ENCODE results near the gene TPM2. TPM values are rescaled to one million over a fixed set of nuclear protein-coding genes. Genes with fewer than 3 reads are reported as not detected.

Gene TPM2
- total and polyA plus RNA-seq, 10 of the 15 experiments (the other 5 are each of a cell fraction or from before 2014, with no cell fraction given): 0.11 to 9.3 (median 1.1) TPM

GRCh38 chr9:35653611-35654010 lies 36.1 kb downstream of the TPM2 start:
- Histone ChIP-seq H3K4me2 (ENCODE audit: control insufficient read depth, insufficient read depth) (no peak overlapping the region), H3K79me2 (ENCODE audit: control insufficient read depth, insufficient read depth, low read length) (peaks cover 21% of the 10 kb centered on the region), H3K4me3 (no peak overlapping the region), H3K9ac (ENCODE audit: control insufficient read depth, insufficient read depth, low read length) (no peak overlapping the region), H3K9me3 (replicated peaks; ENCODE audit: control insufficient read depth, insufficient read depth, low read length) (no peaks in the 10 kb centered on the region), H3K27ac (ENCODE audit: control insufficient read depth, insufficient read depth) (no peak overlapping the region), H4K20me1 (ENCODE audit: control insufficient read depth, insufficient read depth) (no peaks in the 10 kb centered on the region), H3K4me1 (ENCODE audit: control insufficient read depth, insufficient read depth, low read length) (peaks cover 22% of the 10 kb centered on the region), H3K36me3 (ENCODE audit: control insufficient read depth in 2 of 2, insufficient read depth in 2 of 2, low read length in 1 of 2) (no peaks in the 10 kb centered on the region), H3K27me3 (replicated peaks in 1 of 2; ENCODE audit: control insufficient read depth in 2 of 2, insufficient read depth in 2 of 2, low read length in 1 of 2) (no peaks in the 10 kb centered on the region), H2AFZ (ENCODE audit: control insufficient read depth, low read depth, low read length) (no peak overlapping the region)
- in situ Hi-C loops (cut with MboI) (no loop called here), intact Hi-C loops (cut with micrococcal nuclease; ENCODE audit: unreplicated experiment) (loop anchor here (10.0 kb wide), 1 partner anchor 171 kb away; the partner anchor contains the start of genes FAM221B and TMEM8B)
- FAIRE-seq (no peak), ATAC-seq (no peak), DNase-seq (ENCODE audit: low read depth, low spot score) (no peak)
- TF ChIP-seq SUZ12 (IDR thresholded peaks at IDR 0.05; ENCODE audit: unreplicated experiment): no peak
- TF ChIP-seq E2F4 (IDR thresholded peaks at IDR 0.05; ENCODE audit: low read depth, low read length): no peak
- no peak for TF ChIP-seq SIN3A (IDR thresholded peaks at IDR 0.05; ENCODE audit: low read depth, low read length)
- no peak for TF ChIP-seq ZNF217 (IDR thresholded peaks at IDR 0.05)
- no peak for TF ChIP-seq RAD21 (IDR thresholded peaks at IDR 0.05; ENCODE audit: insufficient read depth, low read depth, low read length)
- no peak for TF ChIP-seq SIX5 (IDR thresholded peaks at IDR 0.05; ENCODE audit: low read depth, low read length, severe bottlenecking)
- TF ChIP-seq, protein P1, sequence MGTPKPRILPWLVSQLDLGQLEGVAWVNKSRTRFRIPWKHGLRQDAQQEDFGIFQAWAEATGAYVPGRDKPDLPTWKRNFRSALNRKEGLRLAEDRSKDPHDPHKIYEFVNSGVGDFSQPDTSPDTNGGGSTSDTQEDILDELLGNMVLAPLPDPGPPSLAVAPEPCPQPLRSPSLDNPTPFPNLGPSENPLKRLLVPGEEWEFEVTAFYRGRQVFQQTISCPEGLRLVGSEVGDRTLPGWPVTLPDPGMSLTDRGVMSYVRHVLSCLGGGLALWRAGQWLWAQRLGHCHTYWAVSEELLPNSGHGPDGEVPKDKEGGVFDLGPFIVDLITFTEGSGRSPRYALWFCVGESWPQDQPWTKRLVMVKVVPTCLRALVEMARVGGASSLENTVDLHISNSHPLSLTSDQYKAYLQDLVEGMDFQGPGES (IDR thresholded peaks at IDR 0.05): no peak
- TF ChIP-seq, protein P2, sequence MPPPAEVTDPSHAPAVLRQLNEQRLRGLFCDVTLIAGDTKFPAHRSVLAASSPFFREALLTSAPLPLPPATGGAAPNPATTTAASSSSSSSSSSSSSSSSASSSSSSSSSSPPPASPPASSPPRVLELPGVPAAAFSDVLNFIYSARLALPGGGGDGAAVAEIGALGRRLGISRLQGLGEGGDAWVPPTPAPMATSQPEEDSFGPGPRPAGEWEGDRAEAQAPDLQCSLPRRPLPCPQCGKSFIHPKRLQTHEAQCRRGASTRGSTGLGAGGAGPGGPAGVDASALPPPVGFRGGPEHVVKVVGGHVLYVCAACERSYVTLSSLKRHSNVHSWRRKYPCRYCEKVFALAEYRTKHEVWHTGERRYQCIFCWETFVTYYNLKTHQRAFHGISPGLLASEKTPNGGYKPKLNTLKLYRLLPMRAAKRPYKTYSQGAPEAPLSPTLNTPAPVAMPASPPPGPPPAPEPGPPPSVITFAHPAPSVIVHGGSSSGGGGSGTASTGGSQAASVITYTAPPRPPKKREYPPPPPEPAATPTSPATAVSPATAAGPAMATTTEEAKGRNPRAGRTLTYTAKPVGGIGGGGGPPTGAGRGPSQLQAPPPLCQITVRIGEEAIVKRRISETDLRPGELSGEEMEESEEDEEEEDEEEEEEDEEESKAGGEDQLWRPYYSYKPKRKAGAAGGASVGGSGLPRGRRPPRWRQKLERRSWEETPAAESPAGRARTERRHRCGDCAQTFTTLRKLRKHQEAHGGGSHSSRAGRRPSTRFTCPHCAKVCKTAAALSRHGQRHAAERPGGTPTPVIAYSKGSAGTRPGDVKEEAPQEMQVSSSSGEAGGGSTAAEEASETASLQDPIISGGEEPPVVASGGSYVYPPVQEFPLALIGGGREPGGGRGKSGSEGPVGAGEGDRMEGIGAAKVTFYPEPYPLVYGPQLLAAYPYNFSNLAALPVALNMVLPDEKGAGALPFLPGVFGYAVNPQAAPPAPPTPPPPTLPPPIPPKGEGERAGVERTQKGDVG (CRISPR knock-in tag; IDR thresholded peaks at IDR 0.05): no peak
- TF ChIP-seq GATAD2B (conservative IDR thresholded peaks at IDR 0.05; ENCODE audit: low read depth): no peak
- TF ChIP-seq NFYA (IDR thresholded peaks at IDR 0.05; ENCODE audit: borderline replicate concordance, low read depth, low read length): no peak
- TF ChIP-seq HCFC1 (IDR thresholded peaks at IDR 0.05; ENCODE audit: low read length): no peak
- no peak for TF ChIP-seq BRCA1 (IDR thresholded peaks at IDR 0.05; ENCODE audit: low read depth, low read length)
- no peak for TF ChIP-seq HDGF (IDR thresholded peaks at IDR 0.05)
- no TSS peak for BruUV-seq (replicated peaks)
- ChIA-PET SMC1A (ENCODE audit: uncharacterized antibody, unreplicated experiment) (interaction anchor here (0.6 to 1.4 kb wide), 3 partner anchors 9 to 82 kb away, joined by 3 to 4 read pairs (median 3); no protein-coding TSS in a partner anchor), RAD21 (ENCODE audit: unreplicated experiment) (interaction anchor here (0.7 to 9.6 kb wide), 4 partner anchors 12 to 1020 kb away, joined by 3 to 133 read pairs (median 3); partner anchors contain the start of genes ARHGEF39, CREB3 and TLN1), CTCF (interaction anchor here (1.6 kb wide), 1 partner anchor 42 kb away, joined by 3 read pairs; no protein-coding TSS in a partner anchor), POLR2A (interaction anchor here (0.6 to 11.1 kb wide), 4 partner anchors 33 to 907 kb away, joined by 3 to 127 read pairs (median 4); partner anchors contain the start of genes CREB3 and TLN1)
- 94% methylated on average over 1 of the region's 2 CpGs for WGBS (ENCODE audit: insufficient coverage, insufficient replicate concordance, low lambda C conversion rate, missing lambda C conversion rate)
